Endothelial cell (in vitro differentiated cells): Measurements from ENCODE around the gene CNTN4. TPM values are rescaled to one million over a fixed set of nuclear protein-coding genes. Genes with fewer than 3 reads are reported as not detected.

Experiments used
- DNase-seq: peaks from one replicate; pipeline ENCODE4 v3.0.0; 2021; ENCODE audit warnings: low spot score
- H3K27ac Mint-ChIP-seq: one replicate; pipeline ENCODE4 v1.8.0; 2021; ENCODE audit warnings: mixed read lengths, inconsistent platforms; ENCODE audit not compliant: unreplicated experiment
- H3K27me3 Mint-ChIP-seq: one replicate; pipeline ENCODE4 v1.8.0; 2021; ENCODE audit warnings: mild to moderate bottlenecking, moderate library complexity, mixed read lengths, inconsistent platforms; ENCODE audit not compliant: unreplicated experiment
- H3K36me3 Mint-ChIP-seq: one replicate; pipeline ENCODE4 v1.8.0; 2021; ENCODE audit warnings: mild to moderate bottlenecking, low read depth, mixed read lengths, inconsistent platforms; ENCODE audit not compliant: unreplicated experiment
- H3K4me1 Mint-ChIP-seq: one replicate; pipeline ENCODE4 v1.8.0; 2021; ENCODE audit warnings: mild to moderate bottlenecking, mixed read lengths, inconsistent platforms; ENCODE audit not compliant: unreplicated experiment
- H3K4me3 Mint-ChIP-seq: one replicate; pipeline ENCODE4 v1.8.0; 2021; ENCODE audit warnings: mild to moderate bottlenecking, mixed read lengths, inconsistent platforms; ENCODE audit not compliant: unreplicated experiment
- H3K9me3 Mint-ChIP-seq: one replicate; pipeline ENCODE4 v1.8.0; 2021; ENCODE audit warnings: mixed read lengths, inconsistent platforms; ENCODE audit not compliant: unreplicated experiment
- total RNA-seq: library from RNA; stranded (reverse); fragmentation: NEBNext Ultra II Directional; extraction: Animal tissue kit (Norgen Biotek cat#: 25700); gene quantifications from one replicate; pipeline ENCODE4 v1.2.1, GENCODE V29; 2021; ENCODE audit not compliant: unreplicated experiment
- TF ChIP-seq, protein P1 (sequence below): fragments of 200-600 bp; sonication (generic); IDR thresholded peaks from one replicate; pipeline ENCODE4 v1.5.0; 2021; ENCODE audit warnings: antibody characterized with exemption; ENCODE audit not compliant: unreplicated experiment

CNTN4 gene
- total RNA-seq, 1 donor from 2014 or later, result not detected

DNA sequence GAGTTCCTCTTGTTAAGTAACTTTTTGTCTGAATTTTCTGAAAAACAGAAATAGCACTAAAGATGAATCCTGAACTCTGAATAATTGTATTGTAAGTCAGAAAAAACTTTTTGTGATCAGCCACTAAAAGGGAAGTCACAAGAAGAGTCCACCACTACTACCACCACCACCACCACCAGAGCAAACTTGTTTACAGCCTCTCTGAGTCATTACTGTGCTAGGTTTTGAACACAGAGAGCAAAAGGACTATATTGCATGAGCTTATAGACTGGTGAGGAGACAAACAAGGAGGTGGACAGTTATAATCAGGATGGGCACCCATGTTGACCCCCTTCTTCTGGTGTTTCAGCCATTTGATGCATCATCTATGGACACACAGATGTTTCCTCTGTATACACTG is 869.8 kb downstream of the CNTN4 start:
- Mint-ChIP-seq H3K4me1 (no peaks in the 10 kb centered on the region), H3K4me3 (no peak overlapping the region), H3K36me3 (no peaks in the 10 kb centered on the region), H3K27ac (no peak overlapping the region), H3K9me3 (peaks cover 21% of the 10 kb centered on the region), H3K27me3 (no peaks in the 10 kb centered on the region)
- TF ChIP-seq, protein P1, sequence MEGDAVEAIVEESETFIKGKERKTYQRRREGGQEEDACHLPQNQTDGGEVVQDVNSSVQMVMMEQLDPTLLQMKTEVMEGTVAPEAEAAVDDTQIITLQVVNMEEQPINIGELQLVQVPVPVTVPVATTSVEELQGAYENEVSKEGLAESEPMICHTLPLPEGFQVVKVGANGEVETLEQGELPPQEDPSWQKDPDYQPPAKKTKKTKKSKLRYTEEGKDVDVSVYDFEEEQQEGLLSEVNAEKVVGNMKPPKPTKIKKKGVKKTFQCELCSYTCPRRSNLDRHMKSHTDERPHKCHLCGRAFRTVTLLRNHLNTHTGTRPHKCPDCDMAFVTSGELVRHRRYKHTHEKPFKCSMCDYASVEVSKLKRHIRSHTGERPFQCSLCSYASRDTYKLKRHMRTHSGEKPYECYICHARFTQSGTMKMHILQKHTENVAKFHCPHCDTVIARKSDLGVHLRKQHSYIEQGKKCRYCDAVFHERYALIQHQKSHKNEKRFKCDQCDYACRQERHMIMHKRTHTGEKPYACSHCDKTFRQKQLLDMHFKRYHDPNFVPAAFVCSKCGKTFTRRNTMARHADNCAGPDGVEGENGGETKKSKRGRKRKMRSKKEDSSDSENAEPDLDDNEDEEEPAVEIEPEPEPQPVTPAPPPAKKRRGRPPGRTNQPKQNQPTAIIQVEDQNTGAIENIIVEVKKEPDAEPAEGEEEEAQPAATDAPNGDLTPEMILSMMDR, result no peak
- no peak for DNase-seq

DNA sequence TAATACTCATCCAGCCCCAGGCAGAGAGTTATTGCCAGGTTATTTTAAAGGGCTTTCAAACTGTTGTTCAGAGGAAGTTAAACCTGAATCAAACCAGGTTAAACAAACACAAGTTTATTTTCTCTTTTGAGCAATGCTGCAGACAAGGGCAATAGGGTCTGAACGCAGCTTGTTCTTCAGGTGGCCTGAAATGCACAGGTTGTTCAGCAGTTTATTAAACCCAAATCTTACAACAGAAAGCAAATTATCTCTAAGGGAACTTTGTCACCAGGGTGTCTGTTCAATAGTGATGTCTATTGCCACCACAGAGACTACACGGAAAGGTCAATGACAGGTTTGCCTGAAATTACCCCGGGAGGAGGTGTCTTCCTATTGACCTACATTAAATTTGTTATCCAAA is 877.5 kb downstream of the CNTN4 start:
- Mint-ChIP-seq H3K9me3 (peaks cover 19% of the 10 kb centered on the region), H3K4me3 (no peak overlapping the region), H3K4me1 (no peaks in the 10 kb centered on the region), H3K27me3 (peaks cover 3% of the 10 kb centered on the region), H3K27ac (no peak overlapping the region), H3K36me3 (no peaks in the 10 kb centered on the region)
- no peak for DNase-seq
- TF ChIP-seq, protein P1, result no peak

DNA sequence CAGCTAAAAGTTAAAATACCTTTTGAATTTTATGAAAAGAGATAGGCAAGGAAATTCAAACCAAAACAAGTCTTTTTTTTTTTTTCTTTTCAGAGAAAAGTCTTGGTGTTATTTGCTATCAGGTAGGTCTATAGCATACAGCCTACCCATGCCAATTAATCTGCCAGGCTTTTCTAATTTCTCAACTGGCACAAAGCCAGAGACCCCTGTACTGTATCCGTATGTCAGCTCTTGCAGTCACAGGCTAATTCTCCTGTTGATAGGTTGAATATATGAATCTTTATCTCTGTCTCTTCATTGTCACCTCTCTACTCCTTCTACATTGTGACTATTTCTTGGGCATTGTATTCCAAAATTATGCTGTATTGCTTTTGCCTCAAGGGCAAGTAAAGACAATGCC is 878.1 kb downstream of the CNTN4 start:
- Mint-ChIP-seq H3K4me1 (no peaks in the 10 kb centered on the region), H3K4me3 (no peak overlapping the region), H3K9me3 (peaks cover 19% of the 10 kb centered on the region), H3K27me3 (peaks cover 3% of the 10 kb centered on the region), H3K36me3 (no peaks in the 10 kb centered on the region), H3K27ac (no peak overlapping the region)
- TF ChIP-seq, protein P1, result no peak
- DNase-seq, result no peak

- H3K4me3 Mint-ChIP-seq, result no peak overlapping the region
- no peaks in the 10 kb centered on the region for H3K4me1 Mint-ChIP-seq
- no peaks in the 10 kb centered on the region for H3K36me3 Mint-ChIP-seq
- peaks cover 3% of the 10 kb centered on the region for H3K27me3 Mint-ChIP-seq
- TF ChIP-seq, protein P1, result no peak
- peaks cover 16% of the 10 kb centered on the region for H3K9me3 Mint-ChIP-seq
- H3K27ac Mint-ChIP-seq, result no peak overlapping the region
- DNase-seq, result no peak
Measured at GRCh38 chr3:2978977-2979732, 880.5 kb downstream of the CNTN4 start.

GRCh38 chr3:2984005-2984830 is 885.6 kb downstream of the CNTN4 start:
- H3K9me3 Mint-ChIP-seq, result peaks cover 23% of the 10 kb centered on the region
- no peak for DNase-seq
- TF ChIP-seq, protein P1, result no peak
- H3K4me1 Mint-ChIP-seq, result no peaks in the 10 kb centered on the region
- H3K36me3 Mint-ChIP-seq, result peaks cover 3% of the 10 kb centered on the region
- H3K27ac Mint-ChIP-seq, result no peak overlapping the region
- no peak overlapping the region for H3K4me3 Mint-ChIP-seq
- H3K27me3 Mint-ChIP-seq, result no peaks in the 10 kb centered on the region
